ENCODE data around the gene OSBPL5. TPM values are rescaled to one million over a fixed set of nuclear protein-coding genes. Genes with fewer than 3 reads are reported as not detected.

OSBPL5 gene
- total and polyA plus RNA-seq, 2 of the 4 experiments (the other 2 are of a cell fraction): 14.9 to 22.3 TPM

DNA sequence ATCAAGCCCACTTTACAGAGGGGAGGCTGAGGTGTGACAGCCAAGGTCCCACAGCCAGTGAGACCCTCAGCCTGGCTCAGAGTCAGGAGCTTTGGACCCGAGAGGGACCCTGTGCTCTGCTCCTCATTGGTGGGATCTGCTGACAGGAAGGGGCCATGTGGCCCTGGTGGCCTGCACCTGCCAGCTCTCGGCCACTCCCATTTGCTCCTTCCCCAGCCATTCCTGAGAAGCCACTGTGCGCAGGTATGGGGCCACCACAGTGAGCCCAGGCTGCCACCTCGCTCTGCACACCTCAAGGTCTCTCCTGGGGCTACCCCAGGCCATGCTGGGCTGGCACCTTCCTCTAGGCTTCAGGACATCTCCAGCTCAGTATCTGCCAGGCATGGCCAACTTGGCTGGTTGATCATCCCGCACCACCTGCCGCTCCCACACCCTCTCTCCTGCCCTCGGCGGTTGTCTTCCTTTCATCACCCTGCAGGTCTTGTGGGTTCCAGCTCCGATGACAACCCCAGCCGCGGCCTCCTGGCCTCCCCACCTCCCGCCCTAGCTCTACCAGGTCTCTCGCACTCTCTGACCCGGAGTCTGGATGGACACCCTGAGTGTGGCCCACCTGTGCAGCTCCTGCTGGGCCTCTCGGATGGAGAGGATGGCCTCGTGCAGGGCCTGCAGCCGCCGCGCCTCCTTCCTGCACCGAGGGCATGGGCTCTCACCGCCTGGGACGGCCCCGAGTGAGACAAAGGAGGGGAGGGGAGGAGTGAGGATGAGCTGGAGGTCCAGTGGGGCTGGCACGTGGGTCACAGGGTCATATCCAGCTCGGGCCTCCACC lies 75.7 kb downstream of the OSBPL5 start (continued):
- TF ChIP-seq, protein P1, sequence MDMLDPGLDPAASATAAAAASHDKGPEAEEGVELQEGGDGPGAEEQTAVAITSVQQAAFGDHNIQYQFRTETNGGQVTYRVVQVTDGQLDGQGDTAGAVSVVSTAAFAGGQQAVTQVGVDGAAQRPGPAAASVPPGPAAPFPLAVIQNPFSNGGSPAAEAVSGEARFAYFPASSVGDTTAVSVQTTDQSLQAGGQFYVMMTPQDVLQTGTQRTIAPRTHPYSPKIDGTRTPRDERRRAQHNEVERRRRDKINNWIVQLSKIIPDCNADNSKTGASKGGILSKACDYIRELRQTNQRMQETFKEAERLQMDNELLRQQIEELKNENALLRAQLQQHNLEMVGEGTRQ (IDR thresholded peaks at IDR 0.05; ENCODE audit: low read depth, low read length): no peak

DNA sequence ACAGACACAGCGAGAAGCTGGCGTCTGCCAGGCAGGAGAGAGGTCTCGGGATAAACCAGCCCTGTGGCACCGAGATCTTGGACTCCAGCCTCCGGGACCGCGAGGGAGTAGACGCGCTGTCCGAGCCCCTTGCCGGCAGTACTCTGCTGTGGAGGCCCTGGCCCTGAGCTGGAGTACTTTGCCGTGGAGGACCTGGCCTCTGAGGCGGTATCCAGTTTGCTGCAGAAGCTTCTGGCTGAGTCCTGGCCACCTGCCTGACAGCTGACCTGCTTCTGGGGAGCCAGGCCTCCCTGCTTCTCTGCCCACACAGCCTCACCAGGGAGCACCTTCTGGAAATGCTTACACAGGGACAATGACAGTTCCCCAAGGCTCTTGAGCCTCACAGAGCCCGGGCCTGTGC lies 76.3 kb downstream of the OSBPL5 start:
- Histone ChIP-seq H2AK9ac (replicated peaks; ENCODE audit: low read depth, low read length, poor library complexity) (no peak overlapping the region), H3K79me1 (ENCODE audit: low read depth in 1 of 2, low read length in 2 of 2) (peaks cover 0 to 6% of the 10 kb centered on the region in 2 experiments; a peak in 1 of 4 replicates), H4K91ac (ENCODE audit: insufficient read depth, low read depth, low read length) (no peak overlapping the region), H2AFZ (replicated peaks; ENCODE audit: low read length, poor library complexity) (no peak overlapping the region), H3K27ac (ENCODE audit: insufficient read depth, low read length) (no peak overlapping the region), H3K36me3 (ENCODE audit: control insufficient read depth, insufficient read depth, low read length) (peaks cover 34% of the 10 kb centered on the region; the same call in 1 of the 2 replicates), H2BK5ac (ENCODE audit: low read depth, low read length, poor library complexity, severe bottlenecking) (no peak overlapping the region), H2AK5ac (ENCODE audit: low read depth, low read length) (no peak overlapping the region), H3K9me1 (ENCODE audit: insufficient read depth, low read length) (no peaks in the 10 kb centered on the region), H2BK20ac (ENCODE audit: low read depth, low read length) (no peak overlapping the region), H3K4me1 (ENCODE audit: control insufficient read depth, insufficient read depth, low read length) (no peaks in the 10 kb centered on the region), H3K18ac (ENCODE audit: low read depth, low read length) (no peak overlapping the region), H3K27me3 (ENCODE audit: control insufficient read depth, insufficient read depth, low read length) (0 out of 2 replicates have a peak, but pooled peaks cover 1% of the 10 kb centered on the region), H4K20me1 (ENCODE audit: insufficient read depth, low read length) (peaks cover 8% of the 10 kb centered on the region), H3K23ac (ENCODE audit: low read depth, low read length) (no peak overlapping the region), H2BK15ac (ENCODE audit: low read depth, low read length) (no peak overlapping the region), H3K56ac (ENCODE audit: extremely low read depth, insufficient read depth, low read length) (no peak overlapping the region), H3K9ac (ENCODE audit: low read depth, low read length) (no peak overlapping the region), H3K4me3 (ENCODE audit: insufficient read depth, low read depth, low read length) (no peak overlapping the region), H3K14ac (replicated peaks; ENCODE audit: low read depth, low read length) (no peak overlapping the region), H3K9me3 (ENCODE audit: control insufficient read depth, insufficient read depth, low read length) (no peaks in the 10 kb centered on the region), H3K4me2 (ENCODE audit: low read depth, low read length) (no peak overlapping the region), H4K5ac (ENCODE audit: low read depth, low read length) (no peak overlapping the region), H3K4ac (ENCODE audit: low read depth, low read length) (no peak overlapping the region), H4K8ac (ENCODE audit: low read depth in 2 of 2, low read length in 2 of 2) (no peak overlapping the region), H2BK120ac (ENCODE audit: low read depth, low read length) (no peak overlapping the region)
- in situ Hi-C loops (cut with MboI; ENCODE audit: low sequenced_read_pairs): no loop called here
- intact Hi-C loops (cut with micrococcal nuclease): no loop called here
- ChIA-PET POLR2A (ENCODE audit: unreplicated experiment) (interaction anchor here (0.7 kb wide), 1 partner anchor 16 kb away, joined by 3 read pairs; no protein-coding TSS in a partner anchor), CTCF (interaction anchor here (0.6 kb wide), 1 partner anchor 23 kb away, joined by 3 read pairs; no protein-coding TSS in a partner anchor)
- ATAC-seq (ENCODE audit: low read depth) (no peak), DNase-seq (no peak)
- dilution Hi-C loops (cut with HindIII; ENCODE audit: low sequenced_read_pairs, unreplicated experiment): no loop called here
- WGBS, 2 experiments (ENCODE audit: extremely low coverage in 2 of 2, insufficient read length in 1 of 2): 87% methylated on average over 11 of the region's 14 CpGs; no CpG with 5 or more reads in 1 of the 2 experiments
- no TSS peak for BruUV-seq (replicated peaks)
- TF ChIP-seq RCOR1 (IDR thresholded peaks at IDR 0.05; ENCODE audit: insufficient replicate concordance, low read length) (no peak), RAD21 (IDR thresholded peaks at IDR 0.05; ENCODE audit: low read length) (no peak), CHD1 (IDR thresholded peaks at IDR 0.05; ENCODE audit: low read depth, low read length) (no peak), NFE2L2 (IDR thresholded peaks at IDR 0.05; ENCODE audit: low read depth, low read length) (no peak), FOS (IDR thresholded peaks at IDR 0.05; ENCODE audit: low read depth, low read length) (no peak), POLR2A (IDR thresholded peaks at IDR 0.05; ENCODE audit: low read depth, low read length) (no peak), BHLHE40 (IDR thresholded peaks at IDR 0.05; ENCODE audit: low read depth, low read length) (no peak), RFX5 (IDR thresholded peaks at IDR 0.05; ENCODE audit: low read depth, low read length) (no peak), SMC3 (IDR thresholded peaks at IDR 0.05; ENCODE audit: low read depth, low read length) (no peak)
- TF ChIP-seq, protein P1 (IDR thresholded peaks at IDR 0.05; ENCODE audit: low read depth, low read length): no peak
- TF ChIP-seq, protein P2, sequence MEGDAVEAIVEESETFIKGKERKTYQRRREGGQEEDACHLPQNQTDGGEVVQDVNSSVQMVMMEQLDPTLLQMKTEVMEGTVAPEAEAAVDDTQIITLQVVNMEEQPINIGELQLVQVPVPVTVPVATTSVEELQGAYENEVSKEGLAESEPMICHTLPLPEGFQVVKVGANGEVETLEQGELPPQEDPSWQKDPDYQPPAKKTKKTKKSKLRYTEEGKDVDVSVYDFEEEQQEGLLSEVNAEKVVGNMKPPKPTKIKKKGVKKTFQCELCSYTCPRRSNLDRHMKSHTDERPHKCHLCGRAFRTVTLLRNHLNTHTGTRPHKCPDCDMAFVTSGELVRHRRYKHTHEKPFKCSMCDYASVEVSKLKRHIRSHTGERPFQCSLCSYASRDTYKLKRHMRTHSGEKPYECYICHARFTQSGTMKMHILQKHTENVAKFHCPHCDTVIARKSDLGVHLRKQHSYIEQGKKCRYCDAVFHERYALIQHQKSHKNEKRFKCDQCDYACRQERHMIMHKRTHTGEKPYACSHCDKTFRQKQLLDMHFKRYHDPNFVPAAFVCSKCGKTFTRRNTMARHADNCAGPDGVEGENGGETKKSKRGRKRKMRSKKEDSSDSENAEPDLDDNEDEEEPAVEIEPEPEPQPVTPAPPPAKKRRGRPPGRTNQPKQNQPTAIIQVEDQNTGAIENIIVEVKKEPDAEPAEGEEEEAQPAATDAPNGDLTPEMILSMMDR (conservative IDR thresholded peaks at IDR 0.05; ENCODE audit: low read depth, low read length): no peak

Data from IMR-90 (cell line).